HEK293 (cell line): Measurements from ENCODE around the gene DNAJB1.

Source experiments
- REPIN1 ChIP-seq: fragments of 450-650 bp; formaldehyde crosslinking; IDR thresholded peaks from 2 replicates; pipeline ENCODE4 v1.5.1; 2017; ENCODE audit warnings: missing biosample characterization, missing genetic modification characterization, low read depth
- ZNF114 ChIP-seq: fragments of 450-650 bp; formaldehyde crosslinking; IDR thresholded peaks from 2 replicates; pipeline ENCODE4 v1.5.0; 2017; ENCODE audit warnings: missing biosample characterization, missing genetic modification characterization
- ZNF184 ChIP-seq: fragments of 450-650 bp; IDR thresholded peaks from 2 replicates; pipeline ENCODE4 v1.5.1; 2018; ENCODE audit warnings: missing biosample characterization, mild to moderate bottlenecking, missing genetic modification characterization
- ZNF530 ChIP-seq: fragments of 450-650 bp; formaldehyde crosslinking; IDR thresholded peaks from 2 replicates; pipeline ENCODE4 v1.5.1; 2016; ENCODE audit warnings: low read depth, missing biosample characterization, missing genetic modification characterization
- TF ChIP-seq, protein P1 (sequence below): fragments of 450-650 bp; formaldehyde crosslinking; IDR thresholded peaks from 2 replicates; pipeline ENCODE4 v1.5.1; 2016; ENCODE audit warnings: missing biosample characterization, missing genetic modification characterization
- TF ChIP-seq, protein P2 (sequence below): fragments of 450-650 bp; formaldehyde crosslinking; IDR thresholded peaks from 2 replicates; pipeline ENCODE4 v1.5.1; 2016; ENCODE audit warnings: missing biosample characterization, missing genetic modification characterization, borderline replicate concordance

DNA sequence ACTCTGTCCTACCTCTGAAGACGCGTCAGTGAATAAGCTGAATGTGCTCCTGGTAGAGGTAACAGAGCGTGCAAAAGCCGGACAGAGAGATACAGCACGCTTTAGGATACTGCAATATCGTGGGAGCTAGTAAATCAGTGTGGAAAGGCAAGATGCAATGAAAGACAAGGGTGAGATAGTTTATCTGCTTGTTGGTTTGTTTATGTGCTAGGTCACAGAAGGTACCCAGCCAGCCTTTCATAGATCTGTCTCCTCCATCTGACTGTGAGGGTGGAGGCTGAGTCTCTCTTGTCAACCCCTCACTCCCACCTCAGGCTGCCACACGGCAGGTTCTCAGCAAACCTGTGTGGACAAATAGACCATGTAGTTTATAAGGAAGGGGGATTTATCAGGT lies 21.4 kb downstream of the DNAJB1 start:
- no peak for TF ChIP-seq ZNF114 (tag by site-specific recombination)
- no peak for TF ChIP-seq ZNF530
- TF ChIP-seq, protein P1, sequence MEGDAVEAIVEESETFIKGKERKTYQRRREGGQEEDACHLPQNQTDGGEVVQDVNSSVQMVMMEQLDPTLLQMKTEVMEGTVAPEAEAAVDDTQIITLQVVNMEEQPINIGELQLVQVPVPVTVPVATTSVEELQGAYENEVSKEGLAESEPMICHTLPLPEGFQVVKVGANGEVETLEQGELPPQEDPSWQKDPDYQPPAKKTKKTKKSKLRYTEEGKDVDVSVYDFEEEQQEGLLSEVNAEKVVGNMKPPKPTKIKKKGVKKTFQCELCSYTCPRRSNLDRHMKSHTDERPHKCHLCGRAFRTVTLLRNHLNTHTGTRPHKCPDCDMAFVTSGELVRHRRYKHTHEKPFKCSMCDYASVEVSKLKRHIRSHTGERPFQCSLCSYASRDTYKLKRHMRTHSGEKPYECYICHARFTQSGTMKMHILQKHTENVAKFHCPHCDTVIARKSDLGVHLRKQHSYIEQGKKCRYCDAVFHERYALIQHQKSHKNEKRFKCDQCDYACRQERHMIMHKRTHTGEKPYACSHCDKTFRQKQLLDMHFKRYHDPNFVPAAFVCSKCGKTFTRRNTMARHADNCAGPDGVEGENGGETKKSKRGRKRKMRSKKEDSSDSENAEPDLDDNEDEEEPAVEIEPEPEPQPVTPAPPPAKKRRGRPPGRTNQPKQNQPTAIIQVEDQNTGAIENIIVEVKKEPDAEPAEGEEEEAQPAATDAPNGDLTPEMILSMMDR (tag by site-specific recombination), result no peak
- TF ChIP-seq, protein P2, sequence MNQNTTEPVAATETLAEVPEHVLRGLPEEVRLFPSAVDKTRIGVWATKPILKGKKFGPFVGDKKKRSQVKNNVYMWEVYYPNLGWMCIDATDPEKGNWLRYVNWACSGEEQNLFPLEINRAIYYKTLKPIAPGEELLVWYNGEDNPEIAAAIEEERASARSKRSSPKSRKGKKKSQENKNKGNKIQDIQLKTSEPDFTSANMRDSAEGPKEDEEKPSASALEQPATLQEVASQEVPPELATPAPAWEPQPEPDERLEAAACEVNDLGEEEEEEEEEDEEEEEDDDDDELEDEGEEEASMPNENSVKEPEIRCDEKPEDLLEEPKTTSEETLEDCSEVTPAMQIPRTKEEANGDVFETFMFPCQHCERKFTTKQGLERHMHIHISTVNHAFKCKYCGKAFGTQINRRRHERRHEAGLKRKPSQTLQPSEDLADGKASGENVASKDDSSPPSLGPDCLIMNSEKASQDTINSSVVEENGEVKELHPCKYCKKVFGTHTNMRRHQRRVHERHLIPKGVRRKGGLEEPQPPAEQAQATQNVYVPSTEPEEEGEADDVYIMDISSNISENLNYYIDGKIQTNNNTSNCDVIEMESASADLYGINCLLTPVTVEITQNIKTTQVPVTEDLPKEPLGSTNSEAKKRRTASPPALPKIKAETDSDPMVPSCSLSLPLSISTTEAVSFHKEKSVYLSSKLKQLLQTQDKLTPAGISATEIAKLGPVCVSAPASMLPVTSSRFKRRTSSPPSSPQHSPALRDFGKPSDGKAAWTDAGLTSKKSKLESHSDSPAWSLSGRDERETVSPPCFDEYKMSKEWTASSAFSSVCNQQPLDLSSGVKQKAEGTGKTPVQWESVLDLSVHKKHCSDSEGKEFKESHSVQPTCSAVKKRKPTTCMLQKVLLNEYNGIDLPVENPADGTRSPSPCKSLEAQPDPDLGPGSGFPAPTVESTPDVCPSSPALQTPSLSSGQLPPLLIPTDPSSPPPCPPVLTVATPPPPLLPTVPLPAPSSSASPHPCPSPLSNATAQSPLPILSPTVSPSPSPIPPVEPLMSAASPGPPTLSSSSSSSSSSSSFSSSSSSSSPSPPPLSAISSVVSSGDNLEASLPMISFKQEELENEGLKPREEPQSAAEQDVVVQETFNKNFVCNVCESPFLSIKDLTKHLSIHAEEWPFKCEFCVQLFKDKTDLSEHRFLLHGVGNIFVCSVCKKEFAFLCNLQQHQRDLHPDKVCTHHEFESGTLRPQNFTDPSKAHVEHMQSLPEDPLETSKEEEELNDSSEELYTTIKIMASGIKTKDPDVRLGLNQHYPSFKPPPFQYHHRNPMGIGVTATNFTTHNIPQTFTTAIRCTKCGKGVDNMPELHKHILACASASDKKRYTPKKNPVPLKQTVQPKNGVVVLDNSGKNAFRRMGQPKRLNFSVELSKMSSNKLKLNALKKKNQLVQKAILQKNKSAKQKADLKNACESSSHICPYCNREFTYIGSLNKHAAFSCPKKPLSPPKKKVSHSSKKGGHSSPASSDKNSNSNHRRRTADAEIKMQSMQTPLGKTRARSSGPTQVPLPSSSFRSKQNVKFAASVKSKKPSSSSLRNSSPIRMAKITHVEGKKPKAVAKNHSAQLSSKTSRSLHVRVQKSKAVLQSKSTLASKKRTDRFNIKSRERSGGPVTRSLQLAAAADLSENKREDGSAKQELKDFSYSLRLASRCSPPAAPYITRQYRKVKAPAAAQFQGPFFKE (tag by site-specific recombination), result no peak
- no peak for TF ChIP-seq ZNF184 (tag by site-specific recombination)
- TF ChIP-seq REPIN1, result no peak
